PC-3 (cell line): ENCODE data around the gene TMPRSS11F.

Experiments used
- EZH2 ChIP-seq: fragments of 300-600 bp; sonication (generic); IDR thresholded peaks from one replicate; pipeline ENCODE4 v1.6.1; 2017; ENCODE audit warnings: antibody characterized with exemption, mild to moderate bottlenecking, low read length; ENCODE audit not compliant: unreplicated experiment
- TF ChIP-seq, protein P1 (sequence below): fragments of 300-600 bp; sonication (generic); conservative IDR thresholded peaks from 2 replicates; pipeline ENCODE4 v1.5.1; 2017; ENCODE audit warnings: antibody characterized with exemption, low read depth, mild to moderate bottlenecking, low read length

DNA sequence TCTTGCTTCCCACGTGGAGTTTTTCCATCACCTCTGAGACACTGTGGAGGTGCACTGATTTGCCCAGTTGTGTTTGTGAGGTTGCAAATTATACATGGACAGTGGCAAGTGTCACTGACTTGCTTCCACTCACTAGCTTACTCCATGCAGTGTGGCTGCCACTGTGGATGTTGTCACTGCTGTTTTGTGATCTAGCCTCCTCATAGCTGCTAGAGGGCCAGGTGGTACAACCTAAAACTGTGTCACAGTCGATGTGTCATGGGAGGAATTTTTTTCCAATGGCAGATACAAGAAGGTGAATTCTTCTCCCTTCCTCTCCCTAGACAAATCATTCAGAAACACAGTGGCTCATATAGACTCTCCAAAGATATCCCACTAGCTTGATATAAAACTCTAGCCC lies 37.5 kb upstream of the TMPRSS11F start:
- TF ChIP-seq, protein P1, sequence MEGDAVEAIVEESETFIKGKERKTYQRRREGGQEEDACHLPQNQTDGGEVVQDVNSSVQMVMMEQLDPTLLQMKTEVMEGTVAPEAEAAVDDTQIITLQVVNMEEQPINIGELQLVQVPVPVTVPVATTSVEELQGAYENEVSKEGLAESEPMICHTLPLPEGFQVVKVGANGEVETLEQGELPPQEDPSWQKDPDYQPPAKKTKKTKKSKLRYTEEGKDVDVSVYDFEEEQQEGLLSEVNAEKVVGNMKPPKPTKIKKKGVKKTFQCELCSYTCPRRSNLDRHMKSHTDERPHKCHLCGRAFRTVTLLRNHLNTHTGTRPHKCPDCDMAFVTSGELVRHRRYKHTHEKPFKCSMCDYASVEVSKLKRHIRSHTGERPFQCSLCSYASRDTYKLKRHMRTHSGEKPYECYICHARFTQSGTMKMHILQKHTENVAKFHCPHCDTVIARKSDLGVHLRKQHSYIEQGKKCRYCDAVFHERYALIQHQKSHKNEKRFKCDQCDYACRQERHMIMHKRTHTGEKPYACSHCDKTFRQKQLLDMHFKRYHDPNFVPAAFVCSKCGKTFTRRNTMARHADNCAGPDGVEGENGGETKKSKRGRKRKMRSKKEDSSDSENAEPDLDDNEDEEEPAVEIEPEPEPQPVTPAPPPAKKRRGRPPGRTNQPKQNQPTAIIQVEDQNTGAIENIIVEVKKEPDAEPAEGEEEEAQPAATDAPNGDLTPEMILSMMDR: no peak
- TF ChIP-seq EZH2: no peak
